Left cardiac atrium (tissue), 4 donors: ENCODE measurements around the gene POLR2L. TPM values are rescaled to one million over a fixed set of nuclear protein-coding genes. Genes with fewer than 3 reads are reported as not detected.

Experiments used
- ATAC-seq, 2 donors: fragments of 200-7000 bp; cut with Tn5 transposase; one replicate each; pipeline ENCODE4 v1.9.1; 2020; ENCODE audit warnings: mild to moderate bottlenecking in 2 of 2, moderate library complexity in 2 of 2
- DNase-seq: peaks from one replicate; pipeline ENCODE4 v3.0.0-alpha.2; 2020
- intact Hi-C, 2 donors: fragments of 100-400 bp; cut with DNase I; formaldehyde crosslinking; loops; one replicate each; pipeline versions ENCODE4 v1.14.1 to v1.15.1; 2022 to 2023
- total RNA-seq, 2 donors: library from RNA; stranded (reverse); fragmentation: NEBNext Ultra II Directional; extraction: Animal tissue kit (Norgen Biotek cat#: 25700); gene quantifications; one replicate each; pipeline ENCODE4 v1.2.1, GENCODE V29; 2021
- donor health status: DM: no; HTN: yes; CAD: no.
- donor health status: DM: no; HTN: yes; CAD: no; lungs with severe emphysema.
- donor health status: DM: yes; HTN: yes; CAD: no.
- donor health status: Dilated cardiomyopathy.

Gene POLR2L
- total RNA-seq, 2 donors from 2014 or later: 163 to 202 TPM

- intact Hi-C loops: loop anchor here in 1 of 2 donors (10.0 kb wide), 1 partner anchor 187 kb away; no protein-coding TSS in a partner anchor
These were observed 15.9 kb upstream of the POLR2L start for GRCh38 chr11:858053-858761.

GRCh38 chr11:856397-856796 lies 14.1 kb upstream of the POLR2L start:
- DNase-seq (no peak), ATAC-seq (no peak)
- intact Hi-C loops: loop anchor here in 1 of 2 donors (10.0 kb wide), 1 partner anchor 188 kb away; no protein-coding TSS in a partner anchor

More at GRCh38 chr11:858053-858761, 15.9 kb upstream of the POLR2L start:
- ATAC-seq: no peak
- no peak for DNase-seq

- DNase-seq: no peak
- no peak for ATAC-seq
- intact Hi-C loops: loop anchor here in 1 of 2 donors (10.0 kb wide), 1 partner anchor 189 kb away; no protein-coding TSS in a partner anchor
These were observed 13.5 kb upstream of the POLR2L start for GRCh38 chr11:855796-856195.

- intact Hi-C loops: loop anchor here in 1 of 2 donors (10.0 kb wide), 1 partner anchor 189 kb away; no protein-coding TSS in a partner anchor
- ATAC-seq (no peak), DNase-seq (no peak)
These were observed 13.0 kb upstream of the POLR2L start for GRCh38 chr11:855330-855674.

- no peak for DNase-seq
- intact Hi-C loops: loop anchor here in 1 of 2 donors (10.0 kb wide), 1 partner anchor 190 kb away; no protein-coding TSS in a partner anchor
- ATAC-seq: no peak
These were observed 12.4 kb upstream of the POLR2L start for GRCh38 chr11:854601-855329.

GRCh38 chr11:853682-854448 lies 11.5 kb upstream of the POLR2L start:
- DNase-seq: no peak
- intact Hi-C loops: loop anchor here in 1 of 2 donors (10.0 kb wide), 1 partner anchor 191 kb away; no protein-coding TSS in a partner anchor
- no peak for ATAC-seq

- intact Hi-C loops: loop anchor here in 1 of 2 donors (10.0 kb wide), 1 partner anchor 192 kb away; no protein-coding TSS in a partner anchor
- DNase-seq: no peak
- ATAC-seq: no peak
These were observed 10.4 kb upstream of the POLR2L start for GRCh38 chr11:852762-853161.

GRCh38 chr11:850775-851763 lies 8.7 kb upstream of the POLR2L start:
- no peak for ATAC-seq
- intact Hi-C loops: loop anchor here in 1 of 2 donors (10.0 kb wide), 1 partner anchor 194 kb away; no protein-coding TSS in a partner anchor
- DNase-seq: no peak

- intact Hi-C loops: loop anchor here (5.0 to 10.0 kb wide), 2 partner anchors 195 to 202 kb away; no protein-coding TSS in a partner anchor
- no peak for DNase-seq
- ATAC-seq: no peak
These were observed 7.8 kb upstream of the POLR2L start for GRCh38 chr11:849951-850774.

- no peak for DNase-seq
- intact Hi-C loops: loop anchor here in 1 of 2 donors (5.0 kb wide), 1 partner anchor 203 kb away; no protein-coding TSS in a partner anchor
- peak in 1 of 2 donors; percentile 2 for ATAC-seq
These were observed 6.9 kb upstream of the POLR2L start for GRCh38 chr11:849104-849824.

GRCh38 chr11:848380-848931 lies 6.1 kb upstream of the POLR2L start:
- intact Hi-C loops: loop anchor here in 1 of 2 donors (5.0 kb wide), 1 partner anchor 204 kb away; no protein-coding TSS in a partner anchor
- peak in 1 of 2 donors; percentile 11 for ATAC-seq
- peak; percentile 67 for DNase-seq

- intact Hi-C loops: loop anchor here in 1 of 2 donors (5.0 kb wide), 1 partner anchor 204 kb away; no protein-coding TSS in a partner anchor
- no peak for DNase-seq
- ATAC-seq: no peak
These were observed 5.5 kb upstream of the POLR2L start for GRCh38 chr11:847876-848275.

GRCh38 chr11:846496-847098 lies 4.3 kb upstream of the POLR2L start:
- ATAC-seq (no peak), DNase-seq (no peak)
- intact Hi-C loops: loop anchor here in 1 of 2 donors (5.0 kb wide), 1 partner anchor 206 kb away; no protein-coding TSS in a partner anchor

- intact Hi-C loops: loop anchor here in 1 of 2 donors (5.0 kb wide), 1 partner anchor 206 kb away; no protein-coding TSS in a partner anchor
- DNase-seq (no peak), ATAC-seq (no peak)
These were observed 3.7 kb upstream of the POLR2L start for GRCh38 chr11:845872-846495.
